GM12873 (cell line): ENCODE results near the gene ELL.

ENCODE experiments used
- CTCF ChIP-seq: IDR thresholded peaks from 2 replicates; pipeline ENCODE4 v1.5.1; 2012; ENCODE audit warnings: low read depth, mild to moderate bottlenecking, moderate library complexity, low read length, control low read depth; ENCODE audit not compliant: insufficient read depth; ENCODE audit errors: missing control alignments

ELL gene

DNA sequence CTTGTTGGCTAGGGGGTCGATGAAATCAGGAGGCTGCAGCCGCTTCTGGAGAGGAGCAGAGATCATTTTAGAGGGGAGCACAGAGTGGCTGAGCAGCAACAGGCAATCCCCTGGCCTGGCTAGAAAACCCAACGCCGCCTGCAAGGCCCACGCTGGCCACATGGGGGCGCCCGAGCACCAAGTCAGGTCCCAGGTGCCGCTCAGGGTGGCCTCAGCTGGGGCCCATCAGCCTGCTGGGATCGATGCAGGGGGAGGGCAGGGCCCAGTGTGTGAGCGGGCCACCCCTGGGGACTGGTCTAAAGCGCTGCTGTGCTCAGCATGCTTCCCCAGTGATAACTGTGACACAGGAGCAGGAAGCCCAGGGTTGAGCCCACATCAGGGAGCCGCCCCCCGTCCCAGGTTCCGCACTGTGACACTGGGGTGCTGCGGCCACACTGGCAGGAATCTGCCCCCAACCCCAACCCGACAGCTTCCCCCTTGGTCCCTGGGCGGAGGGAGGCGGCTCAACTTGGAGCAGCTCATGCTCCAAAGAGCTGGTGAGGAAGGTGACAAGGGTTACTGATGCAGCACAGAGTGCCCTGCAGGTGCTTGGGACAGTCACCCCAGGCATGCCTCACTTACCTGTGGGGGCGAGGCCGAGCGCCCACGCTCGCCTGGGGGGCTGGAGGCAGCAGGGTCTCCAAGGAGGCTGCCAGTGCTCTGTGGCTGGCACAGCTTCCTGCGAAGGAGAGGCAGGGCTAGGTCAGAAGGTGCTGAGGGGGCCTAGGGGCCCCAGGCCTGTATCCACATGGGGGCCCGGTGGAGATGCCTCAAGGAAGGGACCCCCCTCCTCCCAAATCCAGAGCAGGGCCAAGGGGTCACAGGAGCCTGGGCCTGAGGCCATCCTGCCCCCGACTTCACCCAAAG lies 70.7 kb downstream of the ELL start:
- peak; percentile 99 for TF ChIP-seq CTCF

DNA sequence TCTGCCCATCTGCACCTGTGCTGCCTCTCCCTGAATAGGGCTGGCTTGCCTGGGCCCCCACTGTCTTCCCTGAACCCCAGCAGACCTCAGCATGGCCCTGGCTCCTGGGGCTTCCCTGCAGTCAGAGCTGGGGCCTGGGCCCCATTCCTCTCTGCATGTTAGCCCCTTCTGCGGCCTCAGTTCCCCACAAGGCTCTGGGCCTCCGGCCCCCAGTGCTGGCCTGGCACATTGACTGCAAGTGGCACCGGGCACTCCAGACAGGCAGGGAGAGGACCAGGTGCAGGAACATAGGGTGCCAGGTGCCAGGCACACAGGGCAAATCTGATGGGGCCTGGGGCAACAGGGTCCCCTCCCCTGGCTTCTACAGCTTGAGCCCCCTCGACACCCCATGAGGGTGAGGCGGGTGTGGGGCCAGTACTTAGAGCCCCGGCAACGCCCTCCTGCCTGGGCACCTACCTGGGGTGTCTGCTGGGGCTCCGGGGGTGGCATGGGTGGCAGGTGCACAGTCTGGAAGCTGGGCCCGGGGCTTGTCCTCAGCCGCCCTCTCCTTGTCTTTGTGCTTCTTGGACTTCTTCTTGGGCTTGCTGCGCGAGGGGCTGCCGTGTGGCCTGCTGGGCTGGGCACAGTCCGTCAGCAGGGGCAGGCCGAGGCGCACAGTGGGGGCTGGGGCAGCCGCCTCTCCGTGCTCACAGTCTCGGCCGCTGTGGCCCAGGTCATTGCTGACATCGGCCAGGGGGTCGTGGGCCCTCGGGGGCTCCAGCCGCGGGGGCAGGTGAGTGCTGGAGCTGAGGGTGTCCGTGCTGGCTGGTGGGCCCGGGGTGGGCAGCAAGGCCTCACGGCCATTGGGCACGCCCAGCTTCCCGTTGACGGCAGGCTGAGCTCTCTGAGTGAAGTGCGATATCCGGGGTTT lies 71.6 kb downstream of the ELL start:
- no peak for TF ChIP-seq CTCF

GRCh38 chr19:18449552-18449951 lies 72.3 kb downstream of the ELL start:
- no peak for TF ChIP-seq CTCF

DNA sequence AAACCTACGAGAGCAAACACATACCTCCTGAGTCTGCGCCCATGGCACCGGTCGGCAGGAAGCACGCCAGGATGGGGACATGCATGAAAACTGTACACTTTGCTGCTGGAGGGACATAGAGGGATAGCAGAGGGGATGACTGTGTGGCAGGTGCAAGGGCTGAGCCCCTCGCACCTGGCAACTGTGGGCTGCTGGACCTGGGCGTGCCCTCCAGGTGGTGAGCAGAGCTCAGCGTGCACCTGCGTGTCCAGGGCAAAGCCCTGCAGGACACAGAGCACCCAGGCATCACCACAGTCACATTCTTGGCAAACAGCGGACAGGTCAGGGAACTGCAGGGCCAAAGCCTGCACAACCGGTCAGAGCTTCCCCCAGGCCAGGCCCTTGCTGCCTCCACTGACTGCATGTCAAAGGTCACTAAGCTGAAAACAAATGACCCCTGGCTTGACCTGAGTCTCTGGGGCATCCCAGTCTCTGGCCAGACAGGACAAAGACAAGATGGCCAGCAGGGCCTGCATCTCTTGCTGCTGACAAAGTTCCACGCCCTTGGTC lies 75.0 kb downstream of the ELL start:
- TF ChIP-seq CTCF: no peak

GRCh38 chr19:18446145-18446810 lies 75.6 kb downstream of the ELL start:
- TF ChIP-seq CTCF: no peak

DNA sequence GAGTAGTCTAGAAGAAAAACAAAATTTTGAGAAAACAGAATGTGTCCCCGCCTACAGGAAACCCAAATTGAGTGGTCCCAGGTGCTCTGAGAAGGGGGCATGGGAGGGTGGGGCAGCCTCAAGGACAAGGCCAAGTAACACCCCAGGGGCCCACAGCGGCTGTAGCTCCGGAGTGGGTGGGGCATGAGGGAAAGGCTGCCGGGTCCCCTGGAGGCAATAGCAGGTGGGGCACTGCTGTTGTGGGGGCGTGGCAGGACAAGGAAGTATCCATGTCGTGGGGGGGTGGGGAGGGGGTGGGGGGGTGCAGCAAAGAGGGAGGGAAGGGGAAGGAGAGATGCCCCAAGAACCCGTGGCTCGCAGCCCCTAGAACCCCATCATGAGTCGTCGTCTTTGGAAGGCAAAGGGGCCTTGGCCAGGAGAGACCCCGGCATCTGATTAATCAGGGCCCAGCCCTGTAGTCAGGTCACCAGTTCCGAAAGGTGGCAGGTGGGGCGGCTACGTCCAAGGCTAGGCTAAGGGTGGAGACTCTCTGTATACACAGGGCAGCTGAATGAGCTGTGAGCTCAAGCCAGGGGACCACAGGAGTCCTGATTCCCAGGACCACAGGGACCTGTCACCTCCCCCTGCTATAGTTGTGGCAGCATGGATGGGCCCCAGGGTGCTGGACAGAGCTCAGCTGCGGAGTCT lies 76.5 kb downstream of the ELL start:
- TF ChIP-seq CTCF: no peak
